T47D (cell line): ENCODE results near the gene DCANP1.

Experiments used
- DNase-seq, 2 experiments: peaks; one replicate each; pipeline versions ENCODE4 v3.0.0 to v3.0.0-alpha.2; 2011 to 2012; ENCODE audit warnings: low read depth in 1 of 2, low spot score in 1 of 2
- JUND ChIP-seq: IDR thresholded peaks from 2 replicates; pipeline ENCODE4 v1.6.1; 2012; ENCODE audit warnings: low read depth
- in situ Hi-C: cut with HindIII; loops from 2 replicates; pipeline ENCODE4 v1.10.0; 2016; ENCODE audit warnings: low sequenced_read_pairs, low pct_unique_long_range_greater_than_20kb

The DCANP1 gene

GRCh38 chr5:135439231-135440205 is 7.6 kb downstream of the DCANP1 start:
- in situ Hi-C loops, result no loop called here
- no peak for TF ChIP-seq JUND
- no peak for DNase-seq

GRCh38 chr5:135438636-135439221 is 8.4 kb downstream of the DCANP1 start:
- TF ChIP-seq JUND, result no peak
- in situ Hi-C loops, result no loop called here
- no peak for DNase-seq

- no peak for TF ChIP-seq JUND
- no peak for DNase-seq
- in situ Hi-C loops, result no loop called here
These were observed 9.2 kb downstream of the DCANP1 start for GRCh38 chr5:135437796-135438560.

GRCh38 chr5:135437422-135437795 is 9.7 kb downstream of the DCANP1 start:
- TF ChIP-seq JUND, result no peak
- in situ Hi-C loops, result no loop called here
- no peak for DNase-seq

- TF ChIP-seq JUND, result no peak
- in situ Hi-C loops, result no loop called here
- no peak for DNase-seq
These were observed 10.2 kb downstream of the DCANP1 start for GRCh38 chr5:135436951-135437418.

GRCh38 chr5:135435467-135436330 is 11.4 kb downstream of the DCANP1 start:
- in situ Hi-C loops, result no loop called here
- DNase-seq, result no peak
- no peak for TF ChIP-seq JUND

- in situ Hi-C loops, result no loop called here
- no peak for DNase-seq
These were observed 12.3 kb downstream of the DCANP1 start for GRCh38 chr5:135434591-135435466.

GRCh38 chr5:135433681-135434426 is 13.3 kb downstream of the DCANP1 start:
- in situ Hi-C loops, result no loop called here
- no peak for TF ChIP-seq JUND
- no peak for DNase-seq

More at GRCh38 chr5:135434591-135435466, 12.3 kb downstream of the DCANP1 start:
- no peak for TF ChIP-seq JUND

GRCh38 chr5:135432113-135432512 is 15.0 kb downstream of the DCANP1 start:
- no peak for TF ChIP-seq JUND
- in situ Hi-C loops, result no loop called here
- DNase-seq, result no peak

- in situ Hi-C loops, result no loop called here
- TF ChIP-seq JUND, result no peak
- DNase-seq, result no peak
These were observed 17.1 kb downstream of the DCANP1 start for GRCh38 chr5:135430135-135430437.
